ENCODE measurements around the gene RNF145.
A peak's percentile ranks its signal among the peaks of the same experiment; 100 is the strongest.
"Not testable (repeated sequence)": the region's sequence is repeated elsewhere in the genome, so short reads cannot be mapped to it uniquely, and the experiment has no call there.

The RNF145 gene

GRCh38 chr5:159242656-159243055, 33.3 kb upstream of the RNF145 start:
- Histone ChIP-seq H3K36me3 (no peaks in the 10 kb centered on the region), H3K9ac (no peak overlapping the region), H3K4me1 (peaks cover 18% of the 10 kb centered on the region), H3K27me3 (no peaks in the 10 kb centered on the region), H4K20me1 (no peaks in the 10 kb centered on the region), H3K9me3 (no peaks in the 10 kb centered on the region), H3K4me2 (peak overlapping the region; percentile 47), H3K4me3 (no peak overlapping the region), H3K27ac (no peak overlapping the region)
- TF ChIP-seq Cebpa-rat (IDR thresholded peaks at IDR 0.05): no peak

- H4K20me1 ChIP-seq: no peaks in the 10 kb centered on the region
- no peaks in the 10 kb centered on the region for H3K36me3 ChIP-seq
- no peak for TF ChIP-seq Cebpa-rat (IDR thresholded peaks at IDR 0.05)
- no peak overlapping the region for H3K4me3 ChIP-seq
- H3K4me2 ChIP-seq: peak overlapping the region; percentile 47
- H3K27ac ChIP-seq: no peak overlapping the region
- H3K9ac ChIP-seq: no peak overlapping the region
- peaks cover 18% of the 10 kb centered on the region for H3K4me1 ChIP-seq
- H3K9me3 ChIP-seq: no peaks in the 10 kb centered on the region
- H3K27me3 ChIP-seq: no peaks in the 10 kb centered on the region
Measured at GRCh38 chr5:159241946-159242552, 32.7 kb upstream of the RNF145 start.

GRCh38 chr5:159240301-159240870, 31.0 kb upstream of the RNF145 start:
- no peaks in the 10 kb centered on the region for H3K9me3 ChIP-seq
- no peak overlapping the region for H3K27ac ChIP-seq
- no peak overlapping the region for H3K4me2 ChIP-seq
- no peak for TF ChIP-seq Cebpa-rat (IDR thresholded peaks at IDR 0.05)
- no peaks in the 10 kb centered on the region for H3K36me3 ChIP-seq
- H3K9ac ChIP-seq: no peak overlapping the region
- H4K20me1 ChIP-seq: no peaks in the 10 kb centered on the region
- H3K4me1 ChIP-seq: peaks cover 18% of the 10 kb centered on the region
- no peak overlapping the region for H3K4me3 ChIP-seq
- no peaks in the 10 kb centered on the region for H3K27me3 ChIP-seq

- H3K4me2 ChIP-seq, H3K9me3 ChIP-seq, H3K36me3 ChIP-seq, H3K4me3 ChIP-seq, H3K4me1 ChIP-seq, H4K20me1 ChIP-seq, H3K27ac ChIP-seq, H3K27me3 ChIP-seq, H3K9ac ChIP-seq: not testable (repeated sequence)
Measured at GRCh38 chr5:159235871-159236520, 26.6 kb upstream of the RNF145 start.

- no peak overlapping the region for H3K4me2 ChIP-seq
- no peak overlapping the region for H3K9ac ChIP-seq
- H4K20me1 ChIP-seq: no peaks in the 10 kb centered on the region
- H3K36me3 ChIP-seq: no peaks in the 10 kb centered on the region
- TF ChIP-seq Cebpa-rat (IDR thresholded peaks at IDR 0.05): no peak
- H3K27me3 ChIP-seq: no peaks in the 10 kb centered on the region
- no peaks in the 10 kb centered on the region for H3K4me1 ChIP-seq
- H3K9me3 ChIP-seq: no peaks in the 10 kb centered on the region
- no peak overlapping the region for H3K4me3 ChIP-seq
- H3K27ac ChIP-seq: no peak overlapping the region
Measured at GRCh38 chr5:159231167-159231566, 21.8 kb upstream of the RNF145 start.

- H3K27me3 ChIP-seq: no peaks in the 10 kb centered on the region
- no peak overlapping the region for H3K9ac ChIP-seq
- no peak overlapping the region for H3K4me2 ChIP-seq
Measured at GRCh38 chr5:159230657-159231056, 21.3 kb upstream of the RNF145 start.

GRCh38 chr5:159228097-159228496, 18.7 kb upstream of the RNF145 start:
- not testable (repeated sequence) for H3K27ac ChIP-seq, H3K36me3 ChIP-seq, H3K9me3 ChIP-seq, H3K9ac ChIP-seq, H4K20me1 ChIP-seq, H3K4me3 ChIP-seq, H3K27me3 ChIP-seq, H3K4me2 ChIP-seq, H3K4me1 ChIP-seq

More at GRCh38 chr5:159230657-159231056, 21.3 kb upstream of the RNF145 start:
- H3K4me1 ChIP-seq: no peaks in the 10 kb centered on the region
- no peak for TF ChIP-seq Cebpa-rat (IDR thresholded peaks at IDR 0.05)
- H3K4me3 ChIP-seq: no peak overlapping the region
- H3K27ac ChIP-seq: no peak overlapping the region
- no peaks in the 10 kb centered on the region for H4K20me1 ChIP-seq
- no peaks in the 10 kb centered on the region for H3K36me3 ChIP-seq
- H3K9me3 ChIP-seq: no peaks in the 10 kb centered on the region

- H3K27ac ChIP-seq: no peak overlapping the region
- H4K20me1 ChIP-seq: no peaks in the 10 kb centered on the region
- H3K9ac ChIP-seq: no peak overlapping the region
- H3K36me3 ChIP-seq: no peaks in the 10 kb centered on the region
- H3K4me3 ChIP-seq: no peak overlapping the region
- H3K9me3 ChIP-seq: no peaks in the 10 kb centered on the region
- no peaks in the 10 kb centered on the region for H3K27me3 ChIP-seq
- no peak overlapping the region for H3K4me2 ChIP-seq
- no peaks in the 10 kb centered on the region for H3K4me1 ChIP-seq
- TF ChIP-seq Cebpa-rat (IDR thresholded peaks at IDR 0.05): no peak
Measured at GRCh38 chr5:159227452-159227851, 18.1 kb upstream of the RNF145 start.

- Histone ChIP-seq H3K9me3 (no peaks in the 10 kb centered on the region), H3K36me3 (no peaks in the 10 kb centered on the region), H3K4me1 (no peaks in the 10 kb centered on the region), H3K4me2 (no peak overlapping the region), H3K4me3 (no peak overlapping the region), H3K27me3 (no peaks in the 10 kb centered on the region), H4K20me1 (no peaks in the 10 kb centered on the region), H3K27ac (no peak overlapping the region), H3K9ac (no peak overlapping the region)
- no peak for TF ChIP-seq Cebpa-rat (IDR thresholded peaks at IDR 0.05)
Measured at GRCh38 chr5:159226451-159226850, 17.1 kb upstream of the RNF145 start.

- H3K27me3 ChIP-seq: no peaks in the 10 kb centered on the region
- H3K4me2 ChIP-seq: no peak overlapping the region
- H3K27ac ChIP-seq: no peak overlapping the region
- H3K4me3 ChIP-seq: no peak overlapping the region
- no peaks in the 10 kb centered on the region for H3K9me3 ChIP-seq
- no peaks in the 10 kb centered on the region for H4K20me1 ChIP-seq
- H3K9ac ChIP-seq: no peak overlapping the region
- no peaks in the 10 kb centered on the region for H3K4me1 ChIP-seq
- no peaks in the 10 kb centered on the region for H3K36me3 ChIP-seq
- no peak for TF ChIP-seq Cebpa-rat (IDR thresholded peaks at IDR 0.05)
Measured at GRCh38 chr5:159224471-159224870, 15.1 kb upstream of the RNF145 start.
